ENCODE data around the gene MYO1D.

MYO1D gene

DNA sequence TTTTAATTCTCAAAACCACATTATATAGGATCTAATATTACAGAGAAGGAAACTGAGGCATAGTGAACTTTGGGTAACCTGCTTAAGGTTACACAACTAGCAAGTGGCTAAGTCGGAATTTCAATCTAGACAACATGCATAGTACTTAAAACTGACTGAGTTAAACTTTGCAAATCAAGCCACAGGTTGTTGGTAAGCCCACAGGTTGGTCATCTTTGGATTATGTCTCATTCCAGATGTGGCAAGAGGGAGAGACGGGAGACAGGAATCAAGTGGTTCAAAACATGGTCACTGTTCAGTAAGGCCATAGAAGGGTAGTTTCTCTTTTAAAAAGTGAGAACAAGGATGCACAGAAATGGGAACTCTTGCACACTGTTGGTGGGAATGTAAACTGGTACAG is 57.1 kb downstream of the MYO1D start:
- ATAC-seq, result no peak
- TF ChIP-seq, protein P1, sequence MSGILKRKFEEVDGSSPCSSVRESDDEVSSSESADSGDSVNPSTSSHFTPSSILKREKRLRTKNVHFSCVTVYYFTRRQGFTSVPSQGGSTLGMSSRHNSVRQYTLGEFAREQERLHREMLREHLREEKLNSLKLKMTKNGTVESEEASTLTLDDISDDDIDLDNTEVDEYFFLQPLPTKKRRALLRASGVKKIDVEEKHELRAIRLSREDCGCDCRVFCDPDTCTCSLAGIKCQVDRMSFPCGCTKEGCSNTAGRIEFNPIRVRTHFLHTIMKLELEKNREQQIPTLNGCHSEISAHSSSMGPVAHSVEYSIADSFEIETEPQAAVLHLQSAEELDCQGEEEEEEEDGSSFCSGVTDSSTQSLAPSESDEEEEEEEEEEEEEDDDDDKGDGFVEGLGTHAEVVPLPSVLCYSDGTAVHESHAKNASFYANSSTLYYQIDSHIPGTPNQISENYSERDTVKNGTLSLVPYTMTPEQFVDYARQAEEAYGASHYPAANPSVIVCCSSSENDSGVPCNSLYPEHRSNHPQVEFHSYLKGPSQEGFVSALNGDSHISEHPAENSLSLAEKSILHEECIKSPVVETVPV (CRISPR knock-in tag; IDR thresholded peaks at IDR 0.05), result no peak
- TF ChIP-seq ZNF70 (CRISPR knock-in tag; IDR thresholded peaks at IDR 0.05) (no peak), ZNF565 (CRISPR knock-in tag; conservative IDR thresholded peaks at IDR 0.05; ENCODE audit: low read depth) (no peak), ZFP3 (CRISPR knock-in tag; IDR thresholded peaks at IDR 0.05) (no peak), BACH2 (CRISPR knock-in tag; IDR thresholded peaks at IDR 0.05; ENCODE audit: borderline replicate concordance) (no peak), PPARA (CRISPR knock-in tag; IDR thresholded peaks at IDR 0.05; ENCODE audit: borderline replicate concordance) (no peak), CSDC2 (CRISPR knock-in tag; IDR thresholded peaks at IDR 0.05) (no peak), RARB (CRISPR knock-in tag; IDR thresholded peaks at IDR 0.05) (no peak), TCF4 (CRISPR knock-in tag; IDR thresholded peaks at IDR 0.05; ENCODE audit: borderline replicate concordance) (no peak), TOX (CRISPR knock-in tag; IDR thresholded peaks at IDR 0.05; ENCODE audit: borderline replicate concordance) (no peak), ZFP30 (CRISPR knock-in tag; IDR thresholded peaks at IDR 0.05) (no peak), ESRRG (CRISPR knock-in tag; IDR thresholded peaks at IDR 0.05) (no peak), ZC3H10 (CRISPR knock-in tag; IDR thresholded peaks at IDR 0.05) (no peak)
- TF ChIP-seq, protein P2, sequence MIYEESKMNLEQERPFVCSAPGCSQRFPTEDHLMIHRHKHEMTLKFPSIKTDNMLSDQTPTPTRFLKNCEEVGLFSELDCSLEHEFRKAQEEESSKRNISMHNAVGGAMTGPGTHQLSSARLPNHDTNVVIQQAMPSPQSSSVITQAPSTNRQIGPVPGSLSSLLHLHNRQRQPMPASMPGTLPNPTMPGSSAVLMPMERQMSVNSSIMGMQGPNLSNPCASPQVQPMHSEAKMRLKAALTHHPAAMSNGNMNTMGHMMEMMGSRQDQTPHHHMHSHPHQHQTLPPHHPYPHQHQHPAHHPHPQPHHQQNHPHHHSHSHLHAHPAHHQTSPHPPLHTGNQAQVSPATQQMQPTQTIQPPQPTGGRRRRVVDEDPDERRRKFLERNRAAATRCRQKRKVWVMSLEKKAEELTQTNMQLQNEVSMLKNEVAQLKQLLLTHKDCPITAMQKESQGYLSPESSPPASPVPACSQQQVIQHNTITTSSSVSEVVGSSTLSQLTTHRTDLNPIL (CRISPR knock-in tag; IDR thresholded peaks at IDR 0.05; ENCODE audit: low read depth), result no peak
- TF ChIP-seq, protein P3, sequence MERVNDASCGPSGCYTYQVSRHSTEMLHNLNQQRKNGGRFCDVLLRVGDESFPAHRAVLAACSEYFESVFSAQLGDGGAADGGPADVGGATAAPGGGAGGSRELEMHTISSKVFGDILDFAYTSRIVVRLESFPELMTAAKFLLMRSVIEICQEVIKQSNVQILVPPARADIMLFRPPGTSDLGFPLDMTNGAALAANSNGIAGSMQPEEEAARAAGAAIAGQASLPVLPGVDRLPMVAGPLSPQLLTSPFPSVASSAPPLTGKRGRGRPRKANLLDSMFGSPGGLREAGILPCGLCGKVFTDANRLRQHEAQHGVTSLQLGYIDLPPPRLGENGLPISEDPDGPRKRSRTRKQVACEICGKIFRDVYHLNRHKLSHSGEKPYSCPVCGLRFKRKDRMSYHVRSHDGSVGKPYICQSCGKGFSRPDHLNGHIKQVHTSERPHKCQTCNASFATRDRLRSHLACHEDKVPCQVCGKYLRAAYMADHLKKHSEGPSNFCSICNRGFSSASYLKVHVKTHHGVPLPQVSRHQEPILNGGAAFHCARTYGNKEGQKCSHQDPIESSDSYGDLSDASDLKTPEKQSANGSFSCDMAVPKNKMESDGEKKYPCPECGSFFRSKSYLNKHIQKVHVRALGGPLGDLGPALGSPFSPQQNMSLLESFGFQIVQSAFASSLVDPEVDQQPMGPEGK (CRISPR knock-in tag; IDR thresholded peaks at IDR 0.05; ENCODE audit: borderline replicate concordance), result no peak

DNA sequence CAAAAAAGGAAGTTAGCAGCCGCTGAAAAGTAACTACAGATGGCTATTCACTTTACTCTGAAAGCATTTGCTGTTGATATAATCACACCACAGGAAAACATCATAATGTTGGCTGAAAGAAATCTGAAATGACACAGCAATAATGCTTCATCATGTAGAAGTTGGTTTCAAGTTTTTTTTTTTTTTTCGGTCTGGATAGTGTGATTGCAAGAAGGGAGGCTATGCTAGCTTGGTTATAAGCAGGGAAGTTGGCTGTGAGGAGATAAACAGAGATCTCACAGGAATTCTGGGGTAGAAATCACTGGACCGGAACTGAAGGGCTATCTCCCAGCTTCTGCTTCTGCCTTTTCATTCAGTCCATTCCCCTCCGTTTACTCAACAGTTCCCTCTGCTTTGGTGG is 57.9 kb downstream of the MYO1D start:
- TF ChIP-seq ISL1 (CRISPR knock-in tag; IDR thresholded peaks at IDR 0.05) (peak; percentile 49), ZNF565 (CRISPR knock-in tag; conservative IDR thresholded peaks at IDR 0.05; ENCODE audit: low read depth) (no peak), ZFP3 (CRISPR knock-in tag; IDR thresholded peaks at IDR 0.05) (no peak), ARNTL (CRISPR knock-in tag; IDR thresholded peaks at IDR 0.05; ENCODE audit: borderline replicate concordance, low read depth) (no peak)
- TF ChIP-seq, protein P4, sequence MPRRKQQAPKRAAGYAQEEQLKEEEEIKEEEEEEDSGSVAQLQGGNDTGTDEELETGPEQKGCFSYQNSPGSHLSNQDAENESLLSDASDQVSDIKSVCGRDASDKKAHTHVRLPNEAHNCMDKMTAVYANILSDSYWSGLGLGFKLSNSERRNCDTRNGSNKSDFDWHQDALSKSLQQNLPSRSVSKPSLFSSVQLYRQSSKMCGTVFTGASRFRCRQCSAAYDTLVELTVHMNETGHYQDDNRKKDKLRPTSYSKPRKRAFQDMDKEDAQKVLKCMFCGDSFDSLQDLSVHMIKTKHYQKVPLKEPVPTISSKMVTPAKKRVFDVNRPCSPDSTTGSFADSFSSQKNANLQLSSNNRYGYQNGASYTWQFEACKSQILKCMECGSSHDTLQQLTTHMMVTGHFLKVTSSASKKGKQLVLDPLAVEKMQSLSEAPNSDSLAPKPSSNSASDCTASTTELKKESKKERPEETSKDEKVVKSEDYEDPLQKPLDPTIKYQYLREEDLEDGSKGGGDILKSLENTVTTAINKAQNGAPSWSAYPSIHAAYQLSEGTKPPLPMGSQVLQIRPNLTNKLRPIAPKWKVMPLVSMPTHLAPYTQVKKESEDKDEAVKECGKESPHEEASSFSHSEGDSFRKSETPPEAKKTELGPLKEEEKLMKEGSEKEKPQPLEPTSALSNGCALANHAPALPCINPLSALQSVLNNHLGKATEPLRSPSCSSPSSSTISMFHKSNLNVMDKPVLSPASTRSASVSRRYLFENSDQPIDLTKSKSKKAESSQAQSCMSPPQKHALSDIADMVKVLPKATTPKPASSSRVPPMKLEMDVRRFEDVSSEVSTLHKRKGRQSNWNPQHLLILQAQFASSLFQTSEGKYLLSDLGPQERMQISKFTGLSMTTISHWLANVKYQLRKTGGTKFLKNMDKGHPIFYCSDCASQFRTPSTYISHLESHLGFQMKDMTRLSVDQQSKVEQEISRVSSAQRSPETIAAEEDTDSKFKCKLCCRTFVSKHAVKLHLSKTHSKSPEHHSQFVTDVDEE (CRISPR knock-in tag; IDR thresholded peaks at IDR 0.05), result no peak
- peak; percentile 77 for ATAC-seq

DNA sequence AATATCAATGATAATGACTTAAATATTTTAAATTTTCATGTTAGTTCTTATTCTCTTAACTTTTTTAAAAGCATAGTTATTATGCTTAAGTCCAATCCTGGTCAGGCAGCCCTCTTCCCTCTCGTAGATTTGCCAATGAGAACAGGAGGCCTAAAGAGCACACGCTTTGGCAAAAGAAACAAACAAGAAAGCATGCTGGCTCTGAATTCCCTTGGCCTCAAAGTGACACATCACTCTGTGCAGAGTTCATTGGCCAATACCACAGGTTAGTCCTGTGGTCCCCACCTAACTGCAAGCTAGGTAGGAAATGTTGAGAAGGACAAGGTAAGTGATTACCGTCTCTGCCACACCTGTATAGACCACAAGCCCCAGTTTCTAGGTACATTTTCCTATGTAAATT is 61.5 kb downstream of the MYO1D start:
- no peak for TF ChIP-seq ZNF70 (CRISPR knock-in tag; IDR thresholded peaks at IDR 0.05)
- no peak for TF ChIP-seq ZFP3 (CRISPR knock-in tag; IDR thresholded peaks at IDR 0.05)
- TF ChIP-seq, protein P2 (CRISPR knock-in tag; IDR thresholded peaks at IDR 0.05; ENCODE audit: low read depth), result no peak
- no peak for TF ChIP-seq ISL1 (CRISPR knock-in tag; IDR thresholded peaks at IDR 0.05)
- TF ChIP-seq CSDC2 (CRISPR knock-in tag; IDR thresholded peaks at IDR 0.05), result no peak
- no peak for TF ChIP-seq ZC3H10 (CRISPR knock-in tag; IDR thresholded peaks at IDR 0.05)
- TF ChIP-seq, protein P3 (CRISPR knock-in tag; IDR thresholded peaks at IDR 0.05; ENCODE audit: borderline replicate concordance), result no peak
- TF ChIP-seq ARNTL (CRISPR knock-in tag; IDR thresholded peaks at IDR 0.05; ENCODE audit: borderline replicate concordance, low read depth), result no peak
- no peak for ATAC-seq
